NCI-H1436 (cell line): ENCODE data around the gene COLGALT1.
"Not testable (repeated sequence)": the region's sequence is repeated elsewhere in the genome, so short reads cannot be mapped to it uniquely, and the experiment has no call there.

Source experiments
- DNase-seq: peaks from one replicate; lab custom pipeline; 2025; lab: John Stamatoyannopoulos, UW

COLGALT1 gene

DNA sequence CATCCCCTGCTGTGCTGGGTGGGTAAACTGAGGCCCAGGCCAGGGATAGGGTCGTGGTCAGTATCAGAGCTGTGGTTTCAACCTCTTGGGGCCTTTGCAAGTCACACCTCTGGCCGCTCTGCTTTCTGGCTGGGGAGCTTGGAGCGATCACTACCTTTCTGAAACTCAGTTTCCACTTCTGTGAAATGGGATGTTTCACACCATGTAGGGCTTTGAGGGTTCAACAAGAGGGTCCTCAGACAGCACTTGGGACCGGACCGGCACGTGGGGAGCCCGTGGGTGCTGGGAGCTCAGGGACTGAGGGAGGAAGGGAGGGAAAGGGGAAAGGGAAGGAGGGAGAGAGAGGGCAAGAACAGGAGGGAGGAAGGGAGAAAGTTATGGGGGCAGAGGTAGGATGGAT lies 22.9 kb upstream of the COLGALT1 start:
- no peak for DNase-seq

GRCh38 chr19:17534767-17535166 lies 20.7 kb upstream of the COLGALT1 start:
- no peak for DNase-seq

GRCh38 chr19:17536955-17537354 lies 18.5 kb upstream of the COLGALT1 start:
- DNase-seq = no peak

- DNase-seq = no peak
These were observed 16.7 kb upstream of the COLGALT1 start for GRCh38 chr19:17538684-17539237.

- DNase-seq = peak; percentile 98
These were observed 16.0 kb upstream of the COLGALT1 start for GRCh38 chr19:17539238-17540117.

DNA sequence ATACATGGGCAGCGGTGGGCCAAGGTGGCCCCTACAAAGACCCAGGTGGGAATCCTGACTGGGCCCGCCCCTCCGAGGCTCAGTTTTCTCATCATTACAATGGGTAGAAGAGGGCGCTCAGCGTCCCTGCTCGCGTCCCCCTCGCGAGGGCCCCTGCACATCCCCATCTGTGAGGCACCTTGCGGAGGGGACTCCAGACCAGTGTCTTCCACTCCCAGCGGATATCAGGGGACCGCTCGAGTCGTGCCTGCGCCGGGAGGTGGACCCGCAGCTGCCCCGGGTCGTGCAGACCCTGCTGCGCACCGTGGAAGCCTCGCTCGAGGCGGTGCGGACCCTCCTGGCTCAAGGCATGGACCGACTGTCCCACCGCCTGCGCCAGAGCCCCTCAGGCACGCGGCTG lies 15.3 kb upstream of the COLGALT1 start:
- no peak for DNase-seq

GRCh38 chr19:17541184-17541759 lies 14.2 kb upstream of the COLGALT1 start:
- no peak for DNase-seq

GRCh38 chr19:17542042-17542441 lies 13.4 kb upstream of the COLGALT1 start:
- DNase-seq = no peak

DNA sequence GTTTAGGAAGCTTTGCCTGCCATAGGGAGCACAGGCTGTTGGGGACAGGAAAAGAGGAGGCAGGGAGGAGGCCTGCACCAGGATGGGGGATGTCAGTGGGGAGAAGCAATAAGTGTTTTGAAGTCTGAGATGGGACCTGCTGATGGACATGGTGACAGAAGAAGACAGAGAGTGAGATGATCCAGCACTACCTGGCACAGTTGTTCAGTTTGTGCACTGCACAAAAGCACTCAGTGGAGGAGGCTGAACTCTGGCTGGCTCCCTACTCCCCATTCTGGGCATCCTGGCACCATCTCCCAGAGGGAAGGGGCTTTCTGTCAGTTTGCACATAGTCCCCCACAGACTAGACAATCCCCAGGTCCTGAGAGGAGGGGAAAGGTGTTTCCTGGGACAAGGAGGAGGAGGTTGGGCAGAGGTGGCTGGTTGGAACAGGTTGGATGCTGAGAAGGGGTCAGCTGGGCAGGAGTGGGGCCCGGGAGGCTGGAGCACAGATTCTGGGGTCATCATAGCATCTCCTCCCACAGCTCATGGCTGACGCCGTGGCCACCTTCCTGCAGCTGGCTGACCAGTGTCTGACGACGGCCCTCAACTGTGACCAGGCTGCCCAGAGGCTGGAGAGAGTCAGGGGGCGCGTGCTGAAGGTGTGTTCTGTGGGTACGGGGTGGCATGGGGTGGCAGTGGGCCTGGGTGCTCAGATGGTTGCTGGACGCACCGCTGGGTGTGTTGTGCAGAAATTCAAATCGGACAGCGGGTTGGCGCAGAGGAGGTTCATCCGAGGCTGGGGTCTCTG lies 12.5 kb upstream of the COLGALT1 start:
- DNase-seq = no peak

GRCh38 chr19:17543986-17544385 lies 11.5 kb upstream of the COLGALT1 start:
- no peak for DNase-seq

GRCh38 chr19:17544418-17544817 lies 11.0 kb upstream of the COLGALT1 start:
- no peak for DNase-seq

DNA sequence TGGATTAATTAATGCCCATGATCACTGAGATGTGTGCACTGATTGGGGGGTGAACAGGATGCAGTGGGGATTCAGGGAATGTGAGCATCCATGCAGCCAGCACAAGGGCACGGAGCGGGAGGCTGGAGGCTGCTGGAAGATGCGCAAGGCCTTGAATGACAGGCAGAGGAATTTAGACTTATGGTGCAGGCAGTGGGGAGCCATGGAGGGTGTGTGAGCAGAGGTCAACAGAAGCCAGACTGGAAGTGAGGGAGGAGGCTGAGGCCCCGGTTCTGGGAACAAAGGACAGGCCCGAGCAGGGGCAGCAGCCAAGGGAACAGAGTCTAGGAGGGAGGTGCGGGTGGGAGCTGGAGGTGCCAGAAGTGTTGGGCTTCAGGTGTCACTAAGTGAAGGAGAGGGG lies 7.3 kb upstream of the COLGALT1 start:
- no peak for DNase-seq

DNA sequence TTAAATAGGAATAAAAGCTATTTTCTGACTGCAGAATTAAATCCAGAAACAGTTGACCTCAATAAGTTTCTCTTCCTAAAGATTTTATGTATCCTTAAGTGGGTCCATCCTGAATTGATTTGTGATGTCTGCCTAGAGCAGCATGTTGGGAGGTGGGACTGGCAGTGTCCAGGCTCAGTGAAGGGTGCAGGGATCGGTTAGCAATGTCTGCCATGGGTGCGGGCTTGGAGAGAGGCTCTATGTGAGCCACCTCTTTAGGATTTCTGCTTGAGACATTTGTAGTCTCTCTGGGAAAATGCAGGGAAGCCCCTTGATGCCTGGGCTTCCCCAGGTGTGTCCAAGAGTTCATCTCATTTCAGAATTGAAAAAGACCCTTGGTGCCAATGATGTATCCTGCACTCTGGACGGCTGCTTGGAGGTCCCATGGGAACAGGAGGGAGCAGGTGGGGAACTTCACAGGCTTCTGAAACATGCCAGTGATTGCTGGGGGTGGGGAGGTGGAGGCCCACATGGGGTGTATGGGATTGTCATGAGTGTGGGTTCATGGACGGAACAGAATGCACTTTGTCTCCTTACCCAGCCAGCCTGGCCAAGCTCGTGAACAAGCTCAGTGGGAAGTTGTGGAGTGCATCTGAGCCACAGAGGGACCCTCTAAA lies 6.2 kb upstream of the COLGALT1 start:
- DNase-seq = no peak

DNA sequence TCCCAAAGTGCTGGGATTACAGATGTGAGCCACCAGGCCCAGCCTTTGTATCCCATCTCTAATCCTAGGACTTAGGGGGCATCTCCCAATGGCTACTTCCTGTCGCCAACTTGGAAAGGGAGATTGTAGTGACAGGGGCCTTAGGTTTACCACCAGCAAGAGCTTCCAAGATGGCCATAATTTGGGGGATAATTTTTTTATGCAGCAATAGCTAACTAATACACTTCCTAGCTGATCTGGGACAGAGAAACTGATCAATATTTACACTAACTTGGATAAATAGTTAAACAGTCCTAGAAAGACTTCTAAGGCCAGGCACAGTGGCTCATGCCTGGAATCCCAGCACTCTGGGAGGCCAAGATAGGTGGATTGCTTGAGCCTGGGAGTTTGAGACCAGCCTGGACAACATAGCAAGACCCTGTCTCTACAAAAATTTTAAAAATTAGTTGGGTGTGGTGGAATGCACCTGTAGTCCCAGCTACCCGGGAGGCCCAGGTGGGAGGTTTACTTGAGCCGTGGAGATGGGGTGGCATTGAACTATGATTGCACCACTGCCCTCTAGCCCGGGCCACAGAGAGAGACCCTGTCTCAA lies 5.3 kb upstream of the COLGALT1 start:
- no peak for DNase-seq

- DNase-seq = not testable (repeated sequence)
These were observed 2.7 kb upstream of the COLGALT1 start for GRCh38 chr19:17552735-17553134.

DNA sequence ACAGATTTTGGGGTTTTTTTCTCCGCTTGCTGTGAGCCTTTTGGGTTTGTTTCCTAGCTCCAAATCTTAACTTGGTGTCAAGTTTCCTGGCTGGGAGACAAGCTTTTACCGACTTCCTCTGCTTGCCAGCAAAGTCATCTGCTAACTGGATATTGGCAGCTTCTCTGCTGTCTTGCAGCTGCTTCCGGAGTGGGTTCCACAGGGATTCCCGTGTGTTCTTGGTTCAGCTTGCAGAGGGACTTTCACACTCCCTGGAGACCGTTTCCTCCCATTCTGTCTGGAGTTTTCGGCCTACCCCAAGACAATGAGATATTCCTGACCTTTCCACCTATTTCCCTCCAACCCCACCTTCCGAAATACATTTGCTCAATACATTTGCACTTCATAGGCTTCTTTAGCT lies 2.2 kb upstream of the COLGALT1 start:
- DNase-seq = peak; percentile 60

GRCh38 chr19:17554968-17555479 lies 425 bp upstream of the COLGALT1 start:
- no peak for DNase-seq

- no peak for DNase-seq
These were observed 722 bp downstream of the COLGALT1 start for GRCh38 chr19:17555929-17556813.

GRCh38 chr19:17556995-17557394 lies 1.5 kb downstream of the COLGALT1 start:
- no peak for DNase-seq

- DNase-seq = no peak
These were observed 2.0 kb downstream of the COLGALT1 start for GRCh38 chr19:17557466-17557865.
